ENCODE results near the gene ENAH. TPM values are rescaled to one million over a fixed set of nuclear protein-coding genes. Genes with fewer than 3 reads are reported as not detected.

The ENAH gene
- total and polyA plus RNA-seq, 9 of the 15 experiments (the other 6 are each of a cell fraction or from before 2014, with no cell fraction given), result 0.03 to 1.2 (median 0.15) TPM

- TF ChIP-seq CHD7 (IDR thresholded peaks at IDR 0.05; ENCODE audit: low read depth, low read length) (no peak), SREBF2 (CRISPR knock-in tag; IDR thresholded peaks at IDR 0.05) (no peak), SPI1 (IDR thresholded peaks at IDR 0.05; ENCODE audit: borderline replicate concordance, low read depth, low read length) (no peak), RAD51 (IDR thresholded peaks at IDR 0.05; ENCODE audit: borderline replicate concordance, low read depth) (no peak), ZBTB8A (IDR thresholded peaks at IDR 0.05; ENCODE audit: partially characterized antibody) (no peak), ZFP91 (CRISPR knock-in tag; IDR thresholded peaks at IDR 0.05) (no peak), ZNF589 (CRISPR knock-in tag; IDR thresholded peaks at IDR 0.05; ENCODE audit: low read depth) (no peak), TSHZ1 (CRISPR knock-in tag; IDR thresholded peaks at IDR 0.05) (no peak), ZNF311 (CRISPR knock-in tag; IDR thresholded peaks at IDR 0.05) (no peak), ZNF551 (CRISPR knock-in tag; IDR thresholded peaks at IDR 0.05) (no peak), DMBX1 (CRISPR knock-in tag; IDR thresholded peaks at IDR 0.05; ENCODE audit: borderline replicate concordance) (no peak), DPF2 (IDR thresholded peaks at IDR 0.05) (no peak), STAT5B (CRISPR knock-in tag; IDR thresholded peaks at IDR 0.05) (no peak)
These were observed 201.6 kb downstream of the ENAH start (continued) for GRCh38 chr1:225451340-225451739.
